Activated CD4-positive, alpha-beta memory T cell treated with anti-CD3 and anti-CD28 coated beads for 36 hours (primary cell): ENCODE data around the gene INKA2. TPM values are rescaled to one million over a fixed set of nuclear protein-coding genes. Genes with fewer than 3 reads are reported as not detected.

Experiments
- CTCF ChIA-PET: fragments of 350-600 bp; sonication (Branson Sonifier 250); formaldehyde crosslinking; loops from one replicate; lab custom pipeline; 2021; ENCODE audit warnings: antibody characterized with exemption, inconsistent platforms; lab: Charles Lee
- POLR2A ChIA-PET: fragments of 350-600 bp; sonication (Branson Sonifier 250); formaldehyde crosslinking; loops from one replicate; lab custom pipeline; 2021; ENCODE audit warnings: antibody characterized with exemption; lab: Charles Lee
- DNase-seq: peaks from one replicate; pipeline ENCODE4 v3.0.0-alpha.2; 2020
- H3K27ac Mint-ChIP-seq: one replicate; pipeline ENCODE4 v1.8.0; 2021; ENCODE audit warnings: mixed read lengths
- H3K27me3 Mint-ChIP-seq: one replicate; pipeline ENCODE4 v1.8.0; 2021; ENCODE audit warnings: mixed read lengths
- H3K36me3 Mint-ChIP-seq: one replicate; pipeline ENCODE4 v1.8.0; 2021; ENCODE audit warnings: mixed read lengths
- H3K4me1 Mint-ChIP-seq: one replicate; pipeline ENCODE4 v1.8.0; 2021; ENCODE audit warnings: low read depth, mixed read lengths
- H3K4me3 Mint-ChIP-seq: one replicate; pipeline ENCODE4 v1.8.0; 2021; ENCODE audit warnings: mild to moderate bottlenecking, mixed read lengths
- H3K9me3 Mint-ChIP-seq: one replicate; pipeline ENCODE4 v1.8.0; 2021; ENCODE audit warnings: mixed read lengths
- intact Hi-C: fragments of 100-400 bp; cut with micrococcal nuclease; formaldehyde crosslinking; loops from one replicate; pipeline ENCODE4 v1.15.1; 2023
- total RNA-seq, 2 experiments: library from RNA; stranded (reverse); gene quantifications; one replicate each; pipeline ENCODE4 v1.2.3, GENCODE V29; 2021

The INKA2 gene
- total RNA-seq, 2 experiments from 2014 or later = 1.4 to 2.3 TPM

GRCh38 chr1:111737216-111738132 is 1.7 kb downstream of the INKA2 start:
- Mint-ChIP-seq H3K4me3 (peak overlapping the region; percentile 84), H3K27ac (no peak overlapping the region), H3K4me1 (peaks cover 14% of the 10 kb centered on the region), H3K27me3 (peaks cover 28% of the 10 kb centered on the region), H3K9me3 (no peaks in the 10 kb centered on the region), H3K36me3 (no peaks in the 10 kb centered on the region)
- ChIA-PET POLR2A (interaction anchor here (0.5 to 2.9 kb wide), 3 partner anchors 9 to 256 kb away, joined by 3 to 12 read pairs (median 5); partner anchors contain the start of gene DDX20), CTCF (interaction anchor here (0.6 to 6.7 kb wide), 10 partner anchors 11 to 514 kb away, joined by 3 to 68 read pairs (median 8); no protein-coding TSS in a partner anchor)
- DNase-seq = no peak
- intact Hi-C loops = loop anchor here (2.0 to 5.0 kb wide), 2 partner anchors 23 to 135 kb away; no protein-coding TSS in a partner anchor

GRCh38 chr1:111736548-111737215 is 2.5 kb downstream of the INKA2 start:
- intact Hi-C loops = loop anchor here (5.0 kb wide), 1 partner anchor 134 kb away; no protein-coding TSS in a partner anchor
- H3K27me3 Mint-ChIP-seq = peaks cover 24% of the 10 kb centered on the region
- H3K9me3 Mint-ChIP-seq = no peaks in the 10 kb centered on the region
- POLR2A ChIA-PET = interaction anchor here (1.0 kb wide), 1 partner anchor 8 kb away, joined by 5 read pairs; no protein-coding TSS in a partner anchor
- no peaks in the 10 kb centered on the region for H3K36me3 Mint-ChIP-seq
- no peak overlapping the region for H3K27ac Mint-ChIP-seq
- no peak for DNase-seq
- H3K4me3 Mint-ChIP-seq = no peak overlapping the region
- H3K4me1 Mint-ChIP-seq = peaks cover 14% of the 10 kb centered on the region
- CTCF ChIA-PET = interaction anchor here (0.6 to 6.7 kb wide), 3 partner anchors 12 to 91 kb away, joined by 4 to 68 read pairs (median 28); no protein-coding TSS in a partner anchor

GRCh38 chr1:111735858-111736544 is 3.2 kb downstream of the INKA2 start:
- Mint-ChIP-seq H3K36me3 (no peaks in the 10 kb centered on the region), H3K27ac (no peak overlapping the region), H3K4me3 (no peak overlapping the region), H3K9me3 (no peaks in the 10 kb centered on the region), H3K4me1 (peaks cover 14% of the 10 kb centered on the region), H3K27me3 (peaks cover 19% of the 10 kb centered on the region)
- ChIA-PET POLR2A (interaction anchor here (0.9 kb wide), 1 partner anchor 21 kb away, joined by 3 read pairs; no protein-coding TSS in a partner anchor), CTCF (interaction anchor here (4.6 to 6.7 kb wide), 2 partner anchors 12 to 20 kb away, joined by 28 to 68 read pairs; no protein-coding TSS in a partner anchor)
- no peak for DNase-seq
- intact Hi-C loops = loop anchor here (5.0 kb wide), 1 partner anchor 134 kb away; no protein-coding TSS in a partner anchor

- H3K27ac Mint-ChIP-seq = no peak overlapping the region
- H3K4me1 Mint-ChIP-seq = peaks cover 13% of the 10 kb centered on the region
- no peaks in the 10 kb centered on the region for H3K9me3 Mint-ChIP-seq
- ChIA-PET CTCF (interaction anchor here (4.6 to 6.7 kb wide), 2 partner anchors 13 to 20 kb away, joined by 28 to 68 read pairs; no protein-coding TSS in a partner anchor), POLR2A (interaction anchor here (0.9 kb wide), 1 partner anchor 21 kb away, joined by 3 read pairs; no protein-coding TSS in a partner anchor)
- intact Hi-C loops = loop anchor here (5.0 kb wide), 1 partner anchor 133 kb away; no protein-coding TSS in a partner anchor
- peaks cover 14% of the 10 kb centered on the region for H3K27me3 Mint-ChIP-seq
- H3K4me3 Mint-ChIP-seq = no peak overlapping the region
- H3K36me3 Mint-ChIP-seq = no peaks in the 10 kb centered on the region
- no peak for DNase-seq
Measured at GRCh38 chr1:111735321-111735720, 3.9 kb downstream of the INKA2 start.

- POLR2A ChIA-PET = no interaction called here
- CTCF ChIA-PET = interaction anchor here (1.1 to 6.7 kb wide), 2 partner anchors 8 to 13 kb away, joined by 3 to 68 read pairs; no protein-coding TSS in a partner anchor
- Mint-ChIP-seq H3K36me3 (no peaks in the 10 kb centered on the region), H3K27me3 (peaks cover 13% of the 10 kb centered on the region), H3K4me3 (no peak overlapping the region), H3K4me1 (peaks cover 11% of the 10 kb centered on the region), H3K9me3 (no peaks in the 10 kb centered on the region), H3K27ac (no peak overlapping the region)
- DNase-seq = no peak
- intact Hi-C loops = loop anchor here (5.0 kb wide), 1 partner anchor 133 kb away; no protein-coding TSS in a partner anchor
Measured at GRCh38 chr1:111734856-111735255, 4.3 kb downstream of the INKA2 start.

GRCh38 chr1:111734426-111734825 is 4.8 kb downstream of the INKA2 start:
- peaks cover 10% of the 10 kb centered on the region for H3K4me1 Mint-ChIP-seq
- intact Hi-C loops = no loop called here
- peaks cover 11% of the 10 kb centered on the region for H3K27me3 Mint-ChIP-seq
- ChIA-PET CTCF (interaction anchor here (1.1 to 6.7 kb wide), 3 partner anchors 9 to 226 kb away, joined by 3 to 68 read pairs (median 3); no protein-coding TSS in a partner anchor), POLR2A (no interaction called here)
- DNase-seq = no peak
- H3K27ac Mint-ChIP-seq = no peak overlapping the region
- no peaks in the 10 kb centered on the region for H3K9me3 Mint-ChIP-seq
- no peaks in the 10 kb centered on the region for H3K36me3 Mint-ChIP-seq
- H3K4me3 Mint-ChIP-seq = no peak overlapping the region

- no peaks in the 10 kb centered on the region for H3K36me3 Mint-ChIP-seq
- H3K27me3 Mint-ChIP-seq = peaks cover 11% of the 10 kb centered on the region
- intact Hi-C loops = no loop called here
- H3K27ac Mint-ChIP-seq = no peak overlapping the region
- H3K4me3 Mint-ChIP-seq = no peak overlapping the region
- H3K4me1 Mint-ChIP-seq = peaks cover 10% of the 10 kb centered on the region
- no peaks in the 10 kb centered on the region for H3K9me3 Mint-ChIP-seq
- CTCF ChIA-PET = interaction anchor here (0.9 to 6.7 kb wide), 4 partner anchors 9 to 226 kb away, joined by 3 to 68 read pairs (median 4); no protein-coding TSS in a partner anchor
- POLR2A ChIA-PET = no interaction called here
- DNase-seq = no peak
Measured at GRCh38 chr1:111733992-111734341, 5.2 kb downstream of the INKA2 start.

GRCh38 chr1:111733183-111733991 is 5.8 kb downstream of the INKA2 start:
- Mint-ChIP-seq H3K9me3 (no peaks in the 10 kb centered on the region), H3K27ac (no peak overlapping the region), H3K4me3 (no peak overlapping the region), H3K36me3 (no peaks in the 10 kb centered on the region), H3K27me3 (peaks cover 9% of the 10 kb centered on the region), H3K4me1 (peaks cover 7% of the 10 kb centered on the region)
- POLR2A ChIA-PET = no interaction called here
- CTCF ChIA-PET = interaction anchor here (0.9 to 6.7 kb wide), 4 partner anchors 10 to 225 kb away, joined by 3 to 68 read pairs (median 4); no protein-coding TSS in a partner anchor
- intact Hi-C loops = no loop called here
- DNase-seq = no peak

GRCh38 chr1:111732718-111733117 is 6.5 kb downstream of the INKA2 start:
- H3K4me1 Mint-ChIP-seq = peaks cover 3% of the 10 kb centered on the region
- H3K27me3 Mint-ChIP-seq = peaks cover 5% of the 10 kb centered on the region
- ChIA-PET CTCF (interaction anchor here (1.8 kb wide), 1 partner anchor 18 kb away, joined by 10 read pairs; no protein-coding TSS in a partner anchor), POLR2A (no interaction called here)
- no peak for DNase-seq
- no peaks in the 10 kb centered on the region for H3K36me3 Mint-ChIP-seq
- no peak overlapping the region for H3K4me3 Mint-ChIP-seq
- intact Hi-C loops = no loop called here
- H3K27ac Mint-ChIP-seq = no peak overlapping the region
- no peaks in the 10 kb centered on the region for H3K9me3 Mint-ChIP-seq

GRCh38 chr1:111731956-111732355 is 7.2 kb downstream of the INKA2 start:
- POLR2A ChIA-PET = no interaction called here
- H3K9me3 Mint-ChIP-seq = no peaks in the 10 kb centered on the region
- no peaks in the 10 kb centered on the region for H3K27me3 Mint-ChIP-seq
- no peak overlapping the region for H3K27ac Mint-ChIP-seq
- no peaks in the 10 kb centered on the region for H3K36me3 Mint-ChIP-seq
- intact Hi-C loops = no loop called here
- H3K4me1 Mint-ChIP-seq = peaks cover 3% of the 10 kb centered on the region
- DNase-seq = no peak
- no peak overlapping the region for H3K4me3 Mint-ChIP-seq
- CTCF ChIA-PET = interaction anchor here (0.7 to 1.8 kb wide), 2 partner anchors 15 to 17 kb away, joined by 3 to 10 read pairs; no protein-coding TSS in a partner anchor
